ENCODE data around the gene SLC6A12. TPM values are rescaled to one million over a fixed set of nuclear protein-coding genes. Genes with fewer than 3 reads are reported as not detected.

SLC6A12 gene
- total and polyA plus RNA-seq, 7 donors, result 0.07 to 0.90 (median 0.30) TPM

GRCh38 chr12:233615-233968 is 19.6 kb upstream of the SLC6A12 start:
- intact Hi-C loops (cut with DNase I), result no loop called here
- no peak for TF ChIP-seq CTCF (IDR thresholded peaks at IDR 0.05)
- Histone ChIP-seq H3K36me3 (ENCODE audit: insufficient read depth in 1 of 2, low read depth in 1 of 2) (no peaks in the 10 kb centered on the region), H3K9me3 (no peaks in the 10 kb centered on the region), H3K27ac (peak overlapping the region; percentile 60), H3K4me3 (peak overlapping the region; percentile 16), H3K4me1 (peaks cover 17% of the 10 kb centered on the region), H3K27me3 (ENCODE audit: insufficient read depth in 3 of 3, low read length in 2 of 3) (no peaks in the 10 kb centered on the region)
- DNase-seq (no peak), ATAC-seq (peak; percentile 23 to 84 (median 64))
- WGBS, 3 donors, result 29 to 45% (median 33%) methylated on average over 3 of the region's 3 CpGs

- Histone ChIP-seq H3K9me3 (no peaks in the 10 kb centered on the region), H3K36me3 (ENCODE audit: insufficient read depth in 1 of 2, low read depth in 1 of 2) (no peaks in the 10 kb centered on the region), H3K4me1 (peaks cover 17% of the 10 kb centered on the region), H3K4me3 (peak overlapping the region; percentile 16), H3K27ac (peak overlapping the region; percentile 60), H3K27me3 (ENCODE audit: insufficient read depth in 3 of 3, low read length in 2 of 3) (no peaks in the 10 kb centered on the region)
- intact Hi-C loops (cut with DNase I), result no loop called here
- DNase-seq (no peak), ATAC-seq (peak; percentile 80 to 87 (median 85))
- 20 to 29% (median 21%) methylated on average over 19 of the region's 19 CpGs for WGBS, 3 donors
- TF ChIP-seq CTCF (IDR thresholded peaks at IDR 0.05), result no peak
Observed at GRCh38 chr12:232731-233614, 19.0 kb upstream of the SLC6A12 start.

GRCh38 chr12:230925-231671 is 17.1 kb upstream of the SLC6A12 start:
- H3K27me3 ChIP-seq (ENCODE audit: insufficient read depth in 3 of 3, low read length in 2 of 3), result no peaks in the 10 kb centered on the region
- DNase-seq, result no peak
- peaks cover 17% of the 10 kb centered on the region for H3K4me1 ChIP-seq
- TF ChIP-seq CTCF (IDR thresholded peaks at IDR 0.05), result no peak
- WGBS, 3 donors, result 44 to 63% (median 47%) methylated on average over 14 of the region's 14 CpGs
- no peaks in the 10 kb centered on the region for H3K9me3 ChIP-seq
- ATAC-seq, result no peak
- H3K27ac ChIP-seq, result no peak overlapping the region
- intact Hi-C loops (cut with DNase I), result no loop called here
- H3K36me3 ChIP-seq (ENCODE audit: insufficient read depth in 1 of 2, low read depth in 1 of 2), result no peaks in the 10 kb centered on the region
- H3K4me3 ChIP-seq, result no peak overlapping the region

GRCh38 chr12:229441-230191 is 15.7 kb upstream of the SLC6A12 start:
- intact Hi-C loops (cut with DNase I), result no loop called here
- 68 to 73% (median 70%) methylated on average over 26 of the region's 26 CpGs for WGBS, 3 donors
- no peak for TF ChIP-seq CTCF (IDR thresholded peaks at IDR 0.05)
- no peaks in the 10 kb centered on the region for H3K9me3 ChIP-seq
- ATAC-seq (no peak), DNase-seq (no peak)
- H3K4me1 ChIP-seq, result peaks cover 17% of the 10 kb centered on the region
- H3K36me3 ChIP-seq (ENCODE audit: insufficient read depth in 1 of 2, low read depth in 1 of 2), result no peaks in the 10 kb centered on the region
- no peaks in the 10 kb centered on the region for H3K27me3 ChIP-seq (ENCODE audit: insufficient read depth in 3 of 3, low read length in 2 of 3)
- H3K27ac ChIP-seq, result no peak overlapping the region
- no peak overlapping the region for H3K4me3 ChIP-seq
